Suppressor macrophage treated with lipopolysaccharide for 1 hour (primary cell): ENCODE measurements around the gene HIVEP3.
A peak's percentile ranks its signal among the peaks of the same experiment; 100 is the strongest.

Source experiments
- DNase-seq, 3 donors: peaks; one replicate each; pipeline ENCODE4 v3.0.0-alpha.2; 2020 to 2022

HIVEP3 gene

GRCh38 chr1:41726292-41726691 lies 192.4 kb downstream of the HIVEP3 start:
- DNase-seq = peak in 2 of 3 donors; percentile 31 to 38

DNA sequence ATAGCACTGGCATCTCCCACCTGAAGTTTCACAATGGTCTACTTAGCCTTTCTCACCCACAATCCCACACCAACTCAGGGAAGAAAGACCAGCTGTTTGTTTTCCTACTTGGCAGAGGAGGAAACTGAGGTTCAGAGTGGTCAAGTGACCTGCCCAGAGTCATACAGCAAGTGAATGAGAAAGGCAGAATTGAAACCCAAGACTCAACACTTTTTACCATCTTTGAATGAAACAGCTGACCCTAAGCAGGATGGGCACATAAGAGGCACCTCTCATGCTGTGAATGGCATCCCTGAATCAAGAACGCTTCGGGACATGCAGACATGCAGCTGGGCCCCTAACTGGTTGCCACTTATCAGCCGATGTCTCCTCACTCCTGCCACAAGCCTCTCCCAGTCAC lies 193.8 kb downstream of the HIVEP3 start:
- no peak for DNase-seq

GRCh38 chr1:41724248-41724647 lies 194.5 kb downstream of the HIVEP3 start:
- DNase-seq = no peak

GRCh38 chr1:41723786-41724185 lies 194.9 kb downstream of the HIVEP3 start:
- peak in 2 of 3 donors; percentile 23 to 45 for DNase-seq

- DNase-seq = no peak
Observed at GRCh38 chr1:41722184-41722583, 196.5 kb downstream of the HIVEP3 start.

GRCh38 chr1:41720861-41721410 lies 197.8 kb downstream of the HIVEP3 start:
- peak in 1 of 3 donors; percentile 31 for DNase-seq

- no peak for DNase-seq
Observed at GRCh38 chr1:41719590-41719989, 199.1 kb downstream of the HIVEP3 start.

DNA sequence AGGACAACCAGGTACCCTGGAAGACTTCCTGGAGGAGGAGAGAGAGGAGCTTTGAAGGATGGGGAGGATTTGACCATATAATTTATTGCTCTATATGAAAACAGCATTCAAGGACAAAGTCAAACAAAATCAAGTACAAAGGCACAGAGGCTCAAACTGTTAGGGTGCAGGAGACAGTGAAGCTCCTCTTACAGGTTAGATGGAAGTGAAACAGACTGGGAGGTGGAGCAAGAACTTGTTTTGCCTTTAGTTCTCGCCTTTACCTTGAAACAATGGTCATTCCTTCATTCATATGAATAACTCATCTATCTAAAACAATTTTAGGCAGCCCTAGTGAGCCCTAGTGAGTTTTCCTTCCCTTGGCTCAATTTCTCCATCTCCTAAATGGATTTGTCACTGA lies 199.6 kb downstream of the HIVEP3 start:
- no peak for DNase-seq

- DNase-seq = no peak
Observed at GRCh38 chr1:41718497-41718896, 200.2 kb downstream of the HIVEP3 start.

DNA sequence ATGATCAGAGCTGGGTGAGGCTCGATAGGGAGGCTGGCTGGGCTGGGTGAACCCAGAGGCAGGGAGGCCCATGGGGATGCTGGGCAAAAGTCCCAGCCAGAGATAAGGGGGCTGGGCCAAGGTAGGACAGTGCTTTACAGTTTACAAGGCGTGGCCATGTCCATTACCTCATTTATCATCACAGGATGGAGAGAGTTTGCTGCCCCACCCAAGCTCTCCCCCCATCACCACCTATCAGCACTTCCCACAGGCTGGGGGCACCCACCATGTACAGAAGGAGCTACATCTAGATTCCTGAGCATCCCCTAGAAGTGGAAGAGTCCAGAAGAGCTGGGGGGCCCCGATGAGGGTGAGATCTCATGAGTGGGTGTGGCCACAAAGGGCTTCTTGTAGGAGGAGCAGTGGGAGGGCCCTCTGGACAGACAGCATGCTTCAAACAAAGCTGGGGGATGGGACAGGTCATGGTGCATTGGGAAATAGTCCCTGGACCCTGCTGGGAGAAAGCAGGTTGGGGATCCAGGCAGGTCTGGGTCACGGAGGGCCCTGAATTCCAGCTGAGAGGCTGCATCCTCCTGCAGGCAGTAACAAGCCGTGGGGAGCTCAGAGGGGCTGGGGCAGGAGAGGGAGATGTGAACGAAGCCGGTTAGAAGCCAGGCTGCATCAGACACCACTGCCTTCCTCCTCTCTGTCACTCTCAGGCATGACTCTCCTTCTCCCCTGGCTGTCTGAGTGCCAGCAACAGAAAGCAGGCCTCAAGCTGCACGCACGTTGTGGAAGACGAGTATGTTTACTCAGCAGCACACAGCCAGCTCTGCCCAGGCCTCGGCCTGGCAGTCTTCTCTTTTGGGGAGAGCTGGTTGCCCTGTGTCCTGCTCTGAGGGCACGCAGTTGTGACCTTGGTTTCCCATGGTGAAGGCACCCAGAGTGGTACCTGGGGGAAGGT lies 202.3 kb downstream of the HIVEP3 start:
- no peak for DNase-seq

- DNase-seq = peak in 1 of 3 donors; percentile 39
Observed at GRCh38 chr1:41715441-41716095, 203.2 kb downstream of the HIVEP3 start.

- DNase-seq = no peak
Observed at GRCh38 chr1:41714638-41715389, 203.9 kb downstream of the HIVEP3 start.

GRCh38 chr1:41713557-41714327 lies 205.0 kb downstream of the HIVEP3 start:
- no peak for DNase-seq

DNA sequence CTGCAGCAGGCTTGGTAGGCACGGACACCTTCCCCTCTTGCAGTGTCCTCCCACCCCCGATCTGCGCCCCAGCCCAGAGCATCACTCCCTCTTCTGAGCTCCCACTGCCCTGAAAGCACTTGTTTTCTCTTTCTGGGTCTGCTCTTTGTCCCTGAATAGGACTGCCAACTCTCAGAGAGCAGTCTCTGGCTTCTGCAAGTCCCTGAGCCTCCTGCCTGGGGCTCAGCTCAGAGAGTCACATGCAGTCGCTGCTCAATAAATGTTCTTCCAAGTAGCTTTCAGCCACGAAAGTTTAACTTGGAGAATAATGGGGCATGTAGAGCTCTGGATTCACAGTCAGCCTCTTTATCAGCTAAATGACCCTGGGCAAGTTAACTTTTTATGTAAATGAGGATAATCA lies 205.6 kb downstream of the HIVEP3 start:
- no peak for DNase-seq

GRCh38 chr1:41712695-41713094 lies 206.0 kb downstream of the HIVEP3 start:
- DNase-seq = peak in 1 of 3 donors; percentile 23

GRCh38 chr1:41712081-41712480 lies 206.6 kb downstream of the HIVEP3 start:
- no peak for DNase-seq

- DNase-seq = no peak
Observed at GRCh38 chr1:41711581-41711980, 207.1 kb downstream of the HIVEP3 start.

DNA sequence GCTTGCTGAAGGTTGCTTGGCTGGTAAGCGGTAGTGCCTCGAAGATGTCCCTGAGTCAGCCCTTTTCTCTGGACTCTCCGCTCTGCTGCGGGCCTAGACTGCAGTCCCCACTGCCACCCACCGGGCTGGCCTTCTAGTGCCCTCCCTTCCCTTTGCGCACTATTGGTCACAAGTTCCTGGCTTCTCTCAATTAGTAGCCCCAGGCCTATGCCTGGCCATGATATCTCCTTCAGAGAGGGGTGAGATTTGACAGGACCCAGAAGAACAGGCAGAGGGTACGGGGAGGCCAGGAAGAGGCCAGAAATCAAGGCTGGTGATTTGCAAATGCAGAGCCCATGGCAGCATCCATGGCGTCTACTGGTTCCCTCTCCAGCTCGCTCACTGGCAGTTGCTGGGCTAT lies 207.7 kb downstream of the HIVEP3 start:
- DNase-seq = no peak

DNA sequence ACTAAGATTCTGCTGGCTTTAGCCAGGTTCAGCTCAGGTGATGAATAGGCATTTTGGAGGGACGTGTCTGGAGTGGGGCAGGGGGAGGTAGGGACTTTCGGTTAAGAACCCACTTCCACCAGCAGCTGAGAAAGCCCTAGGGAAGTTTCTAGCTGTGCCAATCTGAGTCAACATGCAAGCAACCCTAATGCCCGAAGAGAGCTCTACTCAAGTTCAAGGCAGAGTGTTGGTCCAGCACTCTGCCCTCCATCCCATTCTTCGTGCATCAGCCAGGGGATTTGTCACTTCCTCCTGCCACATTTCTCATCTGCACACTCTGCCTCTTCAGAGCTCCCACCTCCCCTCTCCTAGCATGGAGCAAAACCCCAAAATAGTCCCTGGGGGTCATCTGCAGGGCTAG lies 208.8 kb downstream of the HIVEP3 start:
- no peak for DNase-seq

- no peak for DNase-seq
Observed at GRCh38 chr1:41709331-41709730, 209.4 kb downstream of the HIVEP3 start.

DNA sequence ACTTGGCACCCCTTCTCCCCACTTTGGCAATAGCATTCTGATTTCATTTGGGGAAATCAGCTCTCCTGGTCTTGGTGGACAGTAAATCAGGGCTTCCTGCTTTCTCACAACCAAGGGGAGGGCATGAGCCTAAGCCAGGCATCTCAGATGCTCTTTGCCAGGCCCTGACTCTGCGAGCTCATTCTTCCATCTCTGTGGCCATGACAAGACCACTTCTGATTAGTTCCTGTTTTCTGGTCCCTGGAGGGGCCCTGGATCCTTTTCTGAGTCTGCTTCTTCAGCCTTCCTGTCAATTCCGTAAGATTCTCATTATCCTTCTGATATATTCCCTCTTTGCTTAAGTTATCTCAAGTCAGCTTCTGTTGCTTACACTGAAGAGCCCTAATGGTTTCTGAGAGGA lies 210.4 kb downstream of the HIVEP3 start:
- no peak for DNase-seq

DNA sequence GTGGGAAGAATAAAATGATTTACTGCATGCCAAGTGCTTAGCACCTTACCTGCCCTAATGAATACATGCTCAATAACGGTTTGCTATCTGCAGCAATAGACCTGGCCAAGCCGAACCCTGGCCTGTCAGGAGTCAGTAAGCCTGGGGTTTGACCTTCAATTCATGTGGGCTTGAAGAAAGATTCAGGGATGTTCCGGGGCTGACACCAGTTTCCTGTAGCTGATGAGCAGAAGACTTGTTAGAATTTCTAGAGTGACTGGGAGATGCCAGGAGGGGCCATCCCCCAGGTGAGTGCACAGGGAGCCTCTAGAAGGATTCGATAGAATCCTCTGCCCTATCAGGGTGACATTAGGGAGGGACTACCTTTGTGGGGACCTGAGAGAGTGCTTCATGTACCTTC lies 210.9 kb downstream of the HIVEP3 start:
- DNase-seq = no peak
